Endothelial cell of umbilical vein (primary cell): Measurements from ENCODE around the gene LRP1-AS.

ENCODE experiments used
- CTCF ChIP-seq, 2 donors: IDR thresholded peaks; 1 replicate in 1 of 2; 2 replicates in 1 of 2; pipeline ENCODE4 v1.5.1; 2011; ENCODE audit warnings: low read length in 2 of 2, mild to moderate bottlenecking in 2 of 2, moderate library complexity in 2 of 2, control low read depth in 1 of 2, inconsistent platforms in 1 of 2, low read depth in 1 of 2; ENCODE audit not compliant: insufficient read depth in 1 of 2; ENCODE audit errors: extremely low read depth in 1 of 2
- POLR2A ChIP-seq: IDR thresholded peaks from 2 replicates; pipeline ENCODE4 v1.6.1; 2012; ENCODE audit warnings: low read depth, mild to moderate bottlenecking, control low read depth, low read length

DNA sequence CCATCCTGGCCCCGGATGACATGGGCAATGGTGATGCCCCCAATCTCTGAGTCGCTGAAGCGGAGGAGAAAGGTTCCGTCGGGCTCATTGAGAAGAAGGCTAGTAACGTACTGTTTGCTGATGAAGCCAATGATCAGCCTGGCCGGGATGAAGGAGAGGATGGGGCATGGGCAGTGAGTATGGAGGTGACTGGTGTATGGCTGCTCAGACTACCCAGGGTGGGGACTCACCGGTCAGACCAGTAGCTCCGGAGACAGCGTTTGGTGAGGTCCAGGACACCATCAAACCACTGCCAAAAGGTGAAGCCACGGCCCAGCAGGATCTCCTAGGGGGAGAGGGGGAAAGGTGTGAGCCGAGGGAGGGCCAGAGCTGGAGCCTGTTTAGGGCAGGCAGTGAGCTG lies 47.7 kb downstream of the LRP1-AS start:
- TF ChIP-seq CTCF (IDR thresholded peaks at IDR 0.05; ENCODE audit: extremely low read depth in 1 of 2, insufficient read depth in 1 of 2, low read depth in 1 of 2, low read length in 2 of 2) (no peak), POLR2A (no peak)
